Inferior parietal cortex (tissue), 1 donor: ENCODE results near the gene SLC22A2.
"Not testable (repeated sequence)": the region's sequence is repeated elsewhere in the genome, so short reads cannot be mapped to it uniquely, and the experiment has no call there.

Experiments
- DNase-seq: peaks from one replicate; pipeline ENCODE4 v3.0.0-alpha.2; 2016; ENCODE audit errors: extremely low spot score

Gene SLC22A2

DNA sequence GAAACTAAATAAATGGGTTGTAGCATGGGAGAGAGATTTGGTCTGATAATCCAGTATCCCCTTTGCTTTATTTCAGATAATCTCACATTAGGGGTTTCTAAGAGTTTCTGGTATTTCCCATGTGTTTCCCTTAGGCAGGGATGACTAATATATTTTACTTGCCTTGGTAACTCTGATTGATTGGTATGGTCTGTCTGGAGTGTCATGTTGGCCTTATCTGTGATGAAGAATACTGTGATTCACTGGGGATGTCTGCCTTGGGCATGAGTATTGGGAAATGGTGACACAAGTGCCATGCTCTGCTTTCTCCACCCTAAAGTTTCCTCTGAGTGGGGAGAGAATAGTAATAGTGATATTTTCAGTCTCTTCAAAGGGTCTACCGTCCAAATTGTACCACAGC is 10.1 kb downstream of the SLC22A2 start:
- no peak for DNase-seq

DNA sequence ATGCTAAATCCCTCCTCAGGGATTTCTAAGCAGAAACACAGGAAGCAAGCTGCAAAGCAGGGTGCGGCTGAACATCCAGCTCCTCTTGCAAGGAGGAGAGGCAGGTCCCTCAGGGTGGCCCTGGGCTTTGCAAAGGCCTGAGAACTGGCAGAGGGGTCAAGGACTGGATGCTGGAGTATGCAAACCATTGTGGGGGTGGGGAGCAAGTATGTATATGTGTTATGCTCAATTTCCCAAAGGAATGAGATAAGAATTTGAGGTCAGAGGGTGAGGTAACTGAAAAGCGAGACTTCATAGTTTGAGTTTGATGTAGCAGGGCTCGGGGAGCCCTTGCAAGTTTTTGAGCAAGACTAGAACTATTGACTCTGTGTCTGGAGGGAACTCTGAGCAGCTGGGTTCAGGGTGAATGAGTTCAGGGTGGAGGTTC is 11.2 kb downstream of the SLC22A2 start:
- DNase-seq = no peak

DNA sequence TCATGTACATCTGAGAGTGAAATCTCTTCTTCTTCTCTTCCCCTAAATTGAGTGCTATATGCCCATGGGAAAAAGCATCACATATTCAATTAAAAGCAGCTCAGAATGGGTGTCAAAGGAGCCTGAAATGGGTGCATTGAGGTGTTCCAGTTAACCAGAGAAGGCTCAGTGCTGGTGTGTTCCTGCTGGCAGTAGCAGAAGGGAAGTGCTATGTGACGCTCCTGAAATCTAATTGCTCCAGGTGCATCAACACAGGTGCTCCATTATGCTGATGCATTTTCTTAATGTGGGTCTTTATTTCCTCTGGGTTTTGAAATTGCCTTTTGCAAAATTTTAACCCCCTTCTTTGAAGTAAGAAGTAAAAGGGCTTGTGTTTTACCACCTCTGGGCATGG is 17.9 kb downstream of the SLC22A2 start:
- DNase-seq = no peak

DNA sequence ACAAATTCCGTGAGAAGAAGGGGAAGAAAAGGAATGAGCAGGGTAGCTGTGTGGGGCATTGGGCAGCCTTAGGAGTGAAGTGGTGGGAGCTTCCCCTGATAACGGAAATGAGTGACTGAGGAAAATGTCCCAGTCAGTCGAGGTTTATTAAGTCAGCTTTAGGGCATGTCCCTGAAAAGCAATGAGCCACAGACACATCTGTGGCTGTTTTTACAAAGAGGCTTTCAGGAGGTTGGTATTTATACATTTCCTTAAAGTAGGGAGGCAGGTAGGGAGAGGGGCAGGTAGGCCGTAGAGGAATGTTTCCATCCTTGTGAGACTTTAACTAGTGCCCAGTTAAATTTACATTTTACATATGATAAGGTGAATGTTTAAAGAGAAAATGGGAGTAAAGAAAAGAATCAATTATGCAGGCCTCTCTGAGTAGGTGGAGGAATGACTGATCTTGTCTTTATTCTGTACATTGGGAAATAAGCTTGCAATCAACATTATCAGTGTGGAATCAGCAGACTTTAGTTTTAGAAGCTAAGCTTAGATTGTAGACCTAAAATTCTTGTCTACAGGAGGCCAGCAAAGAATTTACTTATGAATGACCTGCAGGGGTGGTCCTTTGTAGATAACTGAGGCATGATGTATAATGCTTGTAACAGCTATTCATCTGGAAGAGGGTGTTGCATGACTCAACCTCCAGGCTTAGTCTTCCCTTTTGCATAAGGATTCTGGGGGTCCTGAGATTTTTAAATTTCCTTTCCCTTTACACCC is 18.5 kb downstream of the SLC22A2 start:
- no peak for DNase-seq

DNA sequence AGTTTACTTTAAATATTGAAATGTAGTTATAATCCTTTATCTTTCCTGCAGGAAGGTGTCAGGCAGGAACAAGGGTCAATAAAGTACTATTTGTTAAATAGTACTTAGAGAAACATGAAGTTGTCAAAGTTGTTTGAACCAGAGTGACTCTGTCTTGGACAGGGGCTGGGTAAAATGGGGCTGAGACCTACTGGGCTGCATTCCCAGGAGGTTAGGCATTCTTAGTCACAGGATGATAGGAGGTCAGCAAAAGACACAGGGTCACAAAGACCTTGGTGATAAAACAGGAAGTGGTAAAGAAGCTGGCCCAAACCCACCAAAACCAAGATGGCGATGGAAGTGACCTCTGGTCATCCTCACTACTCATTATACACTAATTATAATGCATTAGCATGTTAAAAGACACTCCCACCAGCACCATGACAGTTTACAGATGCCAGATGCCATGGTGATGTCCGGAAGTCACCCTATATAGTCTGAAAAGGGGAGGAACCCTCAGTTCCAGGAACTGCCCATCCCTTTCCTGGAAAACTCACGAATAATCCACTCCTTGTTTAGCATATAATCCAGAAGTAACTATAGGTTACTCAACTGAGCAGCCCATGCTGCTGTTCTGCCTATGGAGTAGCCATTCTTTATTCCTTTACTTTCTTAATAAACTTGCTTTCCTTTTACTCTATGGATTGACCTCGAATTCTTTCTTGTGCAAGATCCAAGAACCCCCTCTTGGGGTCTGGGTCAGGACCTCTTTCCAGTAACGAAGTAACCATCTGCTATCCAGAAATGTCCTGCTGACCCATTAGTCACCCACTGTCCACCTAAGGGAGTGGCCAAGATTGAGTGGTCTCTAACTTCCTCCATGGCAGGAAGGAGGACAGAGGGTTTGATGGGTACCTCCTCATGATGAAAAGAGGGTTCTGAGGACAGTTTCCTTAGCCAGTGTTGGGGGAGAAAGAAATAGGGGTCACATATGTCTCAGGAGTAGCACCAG is 19.6 kb downstream of the SLC22A2 start:
- DNase-seq = no peak

DNA sequence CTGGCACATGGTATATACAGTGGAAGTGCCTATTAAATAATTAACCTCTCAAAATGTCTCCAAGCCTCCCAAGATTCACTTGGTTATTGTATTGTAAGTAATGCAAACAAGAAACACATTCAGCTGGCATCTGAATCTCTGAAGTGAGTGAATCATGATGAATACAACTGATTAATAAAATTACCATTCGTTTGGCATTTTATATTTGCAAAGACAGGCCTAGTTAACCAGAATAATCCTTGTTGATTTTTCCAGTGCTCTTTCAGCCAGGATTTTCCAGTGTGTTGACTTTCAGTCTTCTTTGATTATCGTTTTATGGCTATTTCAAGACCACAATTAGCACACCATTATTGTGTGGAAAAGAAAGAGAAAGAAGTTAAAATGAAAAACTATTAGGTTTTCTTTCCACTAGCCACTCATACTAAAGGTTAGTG is 20.3 kb downstream of the SLC22A2 start:
- DNase-seq = no peak

DNA sequence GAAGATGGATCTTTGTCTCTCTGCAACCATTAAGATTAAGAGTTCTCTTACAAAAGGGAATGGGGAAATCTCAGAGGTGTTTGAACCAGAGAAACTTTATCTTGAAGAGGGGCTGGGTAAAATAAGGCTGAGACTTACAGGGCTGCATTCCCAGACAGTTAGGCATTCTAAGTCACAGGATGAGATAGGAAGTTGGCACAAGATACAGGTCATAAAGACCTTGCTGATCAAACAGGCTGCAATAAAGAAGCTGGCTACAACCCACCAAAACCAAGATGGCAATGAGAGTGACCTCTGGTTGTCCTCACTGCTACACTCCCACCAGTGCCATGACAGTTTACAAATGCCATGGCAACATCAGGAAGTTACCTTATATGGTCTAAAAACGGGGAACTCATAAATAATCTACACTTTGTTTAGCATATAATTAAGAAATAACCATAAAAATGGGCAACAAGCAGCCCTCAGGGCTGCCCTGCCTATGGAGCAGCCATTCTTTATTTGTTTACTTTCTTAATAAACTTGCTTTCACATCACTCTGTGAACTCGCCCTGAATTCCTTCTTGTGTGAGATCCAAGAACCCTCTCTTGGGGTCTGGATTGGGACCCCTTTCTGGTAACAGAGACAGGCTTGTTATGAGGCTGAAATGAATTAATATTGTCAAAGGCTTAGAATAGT is 20.9 kb downstream of the SLC22A2 start:
- DNase-seq = not testable (repeated sequence)

DNA sequence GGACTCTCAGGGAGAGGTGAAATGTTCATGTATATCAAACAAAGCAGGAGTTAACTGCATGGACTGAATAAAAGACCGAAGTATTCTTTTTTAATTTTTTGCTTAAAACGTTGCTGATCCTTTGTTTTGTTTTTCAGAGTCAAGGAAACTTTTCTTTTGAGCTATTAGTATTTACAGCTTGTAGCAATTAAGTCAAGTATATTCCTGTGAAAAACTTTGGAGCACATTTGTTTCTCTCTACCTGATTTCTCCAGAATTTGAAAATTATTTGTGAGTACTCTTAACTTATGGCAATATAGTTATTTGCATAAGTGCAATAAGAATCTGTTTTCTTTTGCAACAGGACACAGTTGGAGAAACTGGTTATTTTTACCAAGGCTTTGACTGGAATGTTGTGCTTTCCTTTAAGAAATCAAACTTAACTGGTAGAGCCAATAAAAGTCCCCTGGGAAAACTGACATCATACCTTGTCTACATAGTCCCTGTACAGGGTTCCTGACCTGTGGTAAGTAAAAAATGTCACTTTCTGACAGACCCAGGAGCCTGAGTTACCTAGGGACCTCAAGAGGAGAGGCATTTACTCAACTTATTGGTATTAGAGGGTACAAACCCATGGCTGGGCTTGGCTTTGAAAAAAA is 22.3 kb downstream of the SLC22A2 start:
- DNase-seq = not testable (repeated sequence)

DNA sequence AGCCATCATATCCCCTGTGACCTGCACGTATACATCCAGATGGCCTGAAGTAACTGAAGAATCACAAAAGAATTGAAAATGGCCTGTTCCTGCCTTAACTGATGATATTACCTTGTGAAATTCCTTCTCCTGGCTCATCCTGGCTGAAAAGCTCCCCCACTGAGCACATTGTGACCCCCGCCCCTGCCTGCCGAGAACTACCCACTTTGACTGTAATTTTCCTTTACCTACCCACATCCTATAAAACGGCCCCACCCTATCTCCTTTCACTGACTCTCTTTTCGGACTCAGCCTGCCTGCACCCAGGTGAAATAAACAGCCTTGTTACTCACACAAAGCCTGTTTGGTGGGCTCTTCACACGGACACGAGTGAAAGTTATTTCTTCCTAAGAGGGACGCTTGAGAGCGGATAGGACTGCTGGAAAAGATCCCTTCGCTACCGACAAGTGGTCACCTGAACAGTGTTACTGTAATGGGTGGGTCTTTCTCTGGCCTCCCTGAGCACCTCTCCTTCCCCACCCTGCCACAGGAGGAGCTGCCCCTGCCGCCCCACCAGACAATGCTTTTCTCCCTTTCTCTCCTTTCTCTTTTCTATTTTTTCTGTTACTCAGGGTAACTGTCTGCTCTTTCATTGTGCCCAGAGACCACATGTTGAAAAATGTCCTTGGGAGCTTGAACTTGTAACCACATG is 24.5 kb downstream of the SLC22A2 start:
- DNase-seq = not testable (repeated sequence)

DNA sequence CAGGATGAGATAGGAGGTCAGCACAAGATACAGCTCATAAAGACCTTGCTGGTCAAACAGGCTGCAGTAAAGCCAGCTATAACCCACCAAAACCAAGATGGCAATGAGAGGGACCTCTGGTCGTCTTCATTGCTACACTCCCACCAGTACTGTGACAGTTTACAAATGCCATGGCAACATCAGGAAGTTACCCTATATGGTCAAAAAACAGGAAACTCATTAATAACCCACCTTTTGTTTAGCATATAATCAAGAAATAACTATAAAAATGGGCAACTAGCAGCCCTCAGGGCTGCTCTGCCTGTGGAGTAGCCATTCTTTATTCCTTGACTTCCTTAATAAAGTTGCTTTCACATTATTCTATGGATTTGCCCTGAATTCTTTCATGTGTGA is 30.9 kb downstream of the SLC22A2 start:
- DNase-seq = no peak

DNA sequence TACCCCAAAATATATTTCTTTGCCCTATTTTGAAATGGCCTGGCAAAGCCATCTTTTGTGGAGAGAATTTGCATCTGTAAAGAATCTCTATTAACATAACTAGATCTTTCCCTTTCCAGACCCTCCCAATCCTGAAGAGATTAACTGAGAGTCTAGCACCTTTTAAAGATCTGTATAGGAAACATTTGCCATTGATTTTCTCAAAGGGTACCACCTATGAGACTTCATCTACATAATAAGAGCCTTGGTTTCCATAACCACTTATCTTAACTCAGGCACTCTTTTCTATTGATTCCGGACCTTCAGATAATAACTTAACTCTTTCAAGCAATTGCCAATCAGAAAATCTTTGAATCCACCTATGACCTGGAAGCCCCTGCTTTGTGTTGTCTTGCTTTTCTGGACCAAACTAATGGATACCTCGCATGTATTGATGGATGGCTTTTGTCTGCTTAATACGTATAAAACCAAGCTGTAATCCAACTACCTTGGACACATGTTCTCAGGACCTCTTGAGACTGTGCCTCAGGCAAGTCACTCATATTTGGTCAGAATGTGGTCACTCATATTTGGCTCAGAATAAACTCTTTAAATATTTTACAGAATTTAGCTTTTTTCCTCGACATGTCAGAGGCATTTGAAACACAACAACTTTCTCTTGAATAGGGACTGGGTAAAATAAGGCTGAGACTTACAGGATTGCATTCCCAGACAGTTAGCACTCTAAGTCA is 31.4 kb downstream of the SLC22A2 start:
- no peak for DNase-seq

DNA sequence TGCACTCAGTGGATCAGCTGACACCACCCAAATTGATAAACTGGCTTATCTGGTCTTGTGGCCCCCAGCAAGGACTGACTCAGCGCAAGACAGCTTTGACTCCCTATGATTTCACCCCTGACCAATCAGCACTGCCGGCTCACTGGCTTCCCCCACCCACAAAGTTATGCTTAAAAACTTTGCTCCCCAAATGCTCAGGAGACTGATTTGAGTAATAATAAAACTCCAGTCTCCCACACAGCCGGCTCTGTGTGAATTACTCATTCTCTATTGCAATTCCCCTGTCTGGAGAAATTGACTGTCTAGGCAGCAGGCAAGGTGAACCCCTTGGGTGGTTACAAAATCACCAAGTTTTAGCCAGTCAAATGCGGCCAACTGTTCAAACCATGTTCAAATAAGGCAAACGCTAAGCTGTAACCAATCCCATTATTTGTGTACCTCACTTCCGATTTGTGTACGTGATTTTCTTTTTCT is 32.5 kb downstream of the SLC22A2 start:
- no peak for DNase-seq

DNA sequence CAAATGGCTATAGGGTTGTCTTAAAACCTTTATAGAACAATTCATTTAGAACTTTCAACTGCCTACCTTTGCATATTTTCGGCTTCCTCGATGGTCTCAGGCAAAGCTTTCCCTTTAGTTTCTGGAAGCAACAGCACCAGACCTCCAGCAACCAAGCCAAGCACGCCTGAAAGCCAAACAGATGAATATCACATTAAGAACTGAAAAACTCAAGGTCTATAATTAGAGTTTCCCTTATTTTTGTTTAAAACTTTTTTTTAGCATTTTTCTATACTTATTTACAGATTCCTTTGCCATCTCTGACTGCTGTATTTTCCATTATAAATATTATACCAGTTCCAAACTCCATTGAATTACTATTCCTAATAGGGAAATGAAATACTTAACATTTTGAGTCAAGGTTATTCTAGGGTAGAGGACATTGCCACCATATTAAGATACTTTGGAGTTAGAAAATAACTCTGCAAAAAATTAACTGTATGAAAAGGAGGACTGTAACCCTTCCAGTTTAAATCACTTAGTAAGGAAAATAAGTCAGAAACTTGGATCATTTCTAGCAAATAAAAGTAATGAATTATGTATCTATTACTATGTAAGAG is 33.9 kb downstream of the SLC22A2 start:
- DNase-seq = no peak

DNA sequence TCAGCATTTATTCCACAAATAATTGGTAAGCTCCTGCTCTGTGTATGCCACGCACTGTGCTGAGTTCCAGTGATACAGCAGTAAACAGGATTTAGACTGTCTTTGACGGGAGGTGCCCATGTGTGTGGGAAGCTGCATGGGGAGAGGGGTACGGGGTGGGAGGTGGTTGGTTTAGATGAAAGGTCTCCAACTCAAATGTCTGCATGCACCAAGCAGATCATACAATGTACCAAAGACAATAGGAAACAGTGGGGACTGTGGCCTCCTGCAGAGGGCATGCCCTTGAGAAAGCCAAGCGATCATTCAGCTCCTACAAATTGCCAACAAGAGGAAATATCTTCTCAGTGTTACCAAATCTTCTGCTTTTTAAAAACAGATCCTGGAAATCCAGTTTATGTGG is 36.1 kb downstream of the SLC22A2 start:
- no peak for DNase-seq

DNA sequence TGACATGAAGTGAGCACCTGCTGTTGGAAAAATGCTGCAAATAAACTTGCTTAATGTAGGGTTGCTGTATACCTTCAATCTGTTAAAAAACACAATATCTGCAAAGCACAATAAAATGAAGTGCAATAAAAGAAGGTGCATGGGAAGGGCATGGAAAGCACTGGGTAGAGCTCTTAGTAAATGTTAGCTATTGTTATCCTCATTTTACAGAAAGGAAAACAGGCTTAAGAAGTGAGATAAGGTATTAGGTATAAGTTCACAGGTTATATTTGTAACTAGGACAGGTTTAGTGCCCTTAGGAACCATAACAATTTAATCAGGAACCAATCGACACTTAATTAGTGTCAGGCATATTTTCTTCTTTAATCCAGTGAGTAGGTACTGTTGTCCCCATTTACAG is 36.7 kb downstream of the SLC22A2 start:
- DNase-seq = no peak

DNA sequence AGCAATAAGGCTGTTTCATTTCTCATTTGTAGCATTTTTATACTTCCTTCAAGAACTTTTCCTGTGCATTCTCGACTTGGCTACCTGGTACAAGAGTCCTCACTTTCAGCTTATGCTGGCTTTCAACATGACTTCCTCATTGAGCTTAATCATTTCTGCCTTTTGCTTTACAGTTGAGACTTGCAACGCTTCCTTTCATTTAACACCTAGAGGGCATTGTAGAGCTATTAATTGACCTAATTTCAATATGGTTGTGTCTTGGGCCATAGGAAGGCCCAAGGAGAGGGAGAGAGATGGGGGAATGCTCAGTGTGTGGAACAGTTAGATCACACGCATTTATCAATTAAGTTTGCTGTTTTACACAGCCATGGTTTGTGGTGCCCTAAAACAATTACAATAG is 37.2 kb downstream of the SLC22A2 start:
- no peak for DNase-seq

DNA sequence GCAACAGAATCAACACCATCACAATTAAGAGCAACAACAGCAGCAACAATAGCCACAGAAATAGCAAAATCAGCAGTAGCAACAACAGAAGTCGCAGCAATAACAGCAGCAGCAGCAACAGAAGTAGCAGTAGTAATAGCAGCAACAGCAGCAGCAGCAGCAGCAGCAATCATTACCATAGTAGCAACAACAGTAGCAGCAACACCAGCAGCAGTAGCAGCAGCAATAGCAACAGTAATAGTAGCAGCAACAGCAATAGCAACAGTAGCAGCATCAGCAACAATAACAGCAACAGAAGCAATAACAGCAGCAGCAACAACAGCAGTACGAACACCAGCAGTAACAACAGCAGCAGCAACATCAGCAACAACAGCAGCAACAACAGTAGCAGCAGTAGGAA is 39.8 kb downstream of the SLC22A2 start:
- no peak for DNase-seq

DNA sequence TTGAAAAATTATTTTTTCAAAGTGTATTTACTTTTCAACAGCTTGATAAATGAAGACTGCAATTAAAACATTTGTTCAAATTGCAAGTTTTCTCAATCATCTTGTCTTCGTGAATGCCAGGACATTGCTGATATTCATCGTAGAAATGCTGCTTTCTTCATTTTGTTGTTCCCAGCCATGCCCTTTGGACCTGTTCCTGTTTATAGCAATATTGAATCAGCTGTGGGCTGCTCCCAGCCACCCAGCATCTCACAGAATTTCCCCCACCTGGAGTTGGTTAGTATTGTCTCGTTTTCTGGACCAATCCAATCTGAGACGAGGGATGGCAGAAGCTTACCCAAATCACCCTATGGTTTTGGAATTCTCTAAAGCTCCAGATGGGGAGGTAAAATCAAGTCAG is 40.8 kb downstream of the SLC22A2 start:
- DNase-seq = no peak

DNA sequence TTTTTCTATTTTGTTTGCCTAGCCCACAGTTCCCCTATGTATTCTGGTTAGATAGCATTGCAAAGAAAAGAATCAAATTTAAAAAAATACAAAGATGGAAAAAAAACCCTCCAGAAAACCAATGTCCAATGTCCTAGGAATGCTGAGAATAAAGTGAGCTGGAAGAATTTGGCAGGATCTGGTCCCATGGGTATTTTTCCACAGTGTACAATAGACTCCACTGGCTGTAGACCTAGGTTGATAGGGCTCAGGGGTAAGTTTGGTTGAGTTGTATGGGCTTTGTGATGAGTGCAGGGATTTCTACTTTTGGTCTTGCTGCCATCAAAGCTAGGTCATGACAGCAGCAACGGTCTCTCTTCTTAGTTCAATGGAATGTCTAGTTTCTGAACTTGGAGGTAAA is 41.5 kb downstream of the SLC22A2 start:
- DNase-seq = no peak

DNA sequence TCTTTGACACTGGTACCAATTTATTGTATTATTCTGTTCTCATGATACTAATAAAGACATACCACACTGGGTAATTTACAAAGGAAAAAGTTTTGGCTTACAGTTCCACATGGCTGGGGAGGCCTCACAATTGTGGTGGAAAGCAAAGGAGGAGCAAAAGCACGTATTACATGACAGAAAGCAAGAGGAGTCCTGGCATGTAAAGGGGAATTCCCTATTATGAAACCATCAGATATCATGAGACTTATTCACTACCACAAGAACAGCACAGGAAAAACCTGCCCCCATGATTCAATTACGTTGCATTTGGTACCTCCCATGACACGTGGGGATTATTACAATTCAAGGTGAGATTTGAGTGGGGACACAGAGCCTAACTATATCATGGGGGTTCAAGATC is 43.4 kb downstream of the SLC22A2 start:
- DNase-seq = no peak
